NCI-H1694 treated with DMSO at 0.1 percent for 48 hours (cell line): ENCODE data around the gene CCDC136.

Source experiments
- DNase-seq: peaks from one replicate; lab custom pipeline; 2025; lab: John Stamatoyannopoulos, UW

Gene CCDC136

GRCh38 chr7:128831994-128832879 is 40.5 kb downstream of the CCDC136 start:
- DNase-seq: peak; percentile 58

- no peak for DNase-seq
These were observed 41.0 kb downstream of the CCDC136 start for GRCh38 chr7:128832880-128833147.

- peak; percentile 79 for DNase-seq
These were observed 41.6 kb downstream of the CCDC136 start for GRCh38 chr7:128833148-128833945.

DNA sequence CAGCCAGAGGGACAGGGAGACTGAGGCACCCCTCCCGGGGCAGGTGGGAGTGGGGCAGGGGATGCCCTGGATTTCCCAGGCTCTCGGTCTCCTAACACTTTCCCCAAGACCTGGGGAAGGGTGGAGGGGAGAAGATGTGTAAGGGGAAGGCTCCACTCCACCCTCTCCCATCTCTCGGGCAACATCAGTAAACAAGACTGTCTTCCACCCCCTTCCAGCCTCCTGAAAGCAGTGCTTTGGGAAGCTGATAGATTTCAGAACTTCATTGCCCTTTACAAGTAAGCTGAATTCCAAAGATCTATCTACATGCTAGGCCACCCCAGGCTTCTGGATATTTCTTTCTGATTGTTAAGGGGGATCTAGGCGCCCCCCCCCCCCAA is 42.2 kb downstream of the CCDC136 start:
- DNase-seq: no peak

- DNase-seq: no peak
These were observed 43.5 kb downstream of the CCDC136 start for GRCh38 chr7:128835231-128835751.

GRCh38 chr7:128835790-128836641 is 44.2 kb downstream of the CCDC136 start:
- DNase-seq: no peak

DNA sequence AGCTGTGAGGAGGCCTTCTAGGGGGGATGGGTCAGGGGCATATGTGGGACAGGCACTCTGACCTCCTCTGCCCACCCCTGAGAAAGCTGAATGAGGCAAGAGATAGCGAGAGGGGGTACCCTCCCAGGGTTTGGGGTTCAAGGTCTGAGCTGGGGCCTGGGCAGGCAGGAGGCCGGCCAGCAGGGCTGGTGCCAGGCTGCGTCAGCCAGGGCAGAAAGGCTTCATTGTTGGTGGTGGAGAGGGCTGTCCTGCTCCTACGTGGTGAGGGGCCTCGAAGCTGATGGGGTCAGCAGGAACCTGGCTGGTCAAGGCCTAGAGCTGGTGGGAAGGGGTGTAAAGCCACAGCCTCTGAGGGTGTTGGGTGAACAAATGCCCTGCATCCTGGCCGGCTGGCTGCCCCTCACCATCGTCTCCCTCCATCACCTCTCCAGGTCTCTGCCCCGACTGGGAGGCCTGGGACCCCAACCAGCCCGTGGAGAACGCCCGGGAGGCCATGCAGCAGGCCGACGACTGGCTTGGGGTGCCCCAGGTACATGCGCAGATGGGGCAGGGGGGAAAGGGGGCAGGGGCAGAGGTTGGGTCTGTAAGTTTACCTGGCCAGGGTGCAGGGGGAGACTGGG is 45.1 kb downstream of the CCDC136 start:
- no peak for DNase-seq

DNA sequence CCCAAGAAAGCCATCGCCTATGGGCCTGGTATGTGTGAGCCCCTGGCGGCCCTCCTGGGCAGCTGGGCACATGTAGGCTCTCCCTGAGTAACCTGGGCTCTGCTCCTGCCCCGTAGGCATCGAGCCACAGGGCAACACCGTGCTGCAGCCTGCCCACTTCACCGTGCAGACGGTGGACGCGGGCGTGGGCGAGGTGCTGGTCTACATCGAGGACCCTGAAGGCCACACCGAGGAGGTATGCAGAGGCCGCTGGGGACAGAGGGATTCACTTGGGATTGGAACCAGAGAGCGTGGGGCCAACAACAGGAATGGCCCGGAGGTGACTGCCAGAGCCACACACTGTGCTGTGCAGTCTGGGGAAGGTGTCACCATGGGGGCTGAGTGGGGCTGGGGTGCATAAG is 45.8 kb downstream of the CCDC136 start:
- no peak for DNase-seq

DNA sequence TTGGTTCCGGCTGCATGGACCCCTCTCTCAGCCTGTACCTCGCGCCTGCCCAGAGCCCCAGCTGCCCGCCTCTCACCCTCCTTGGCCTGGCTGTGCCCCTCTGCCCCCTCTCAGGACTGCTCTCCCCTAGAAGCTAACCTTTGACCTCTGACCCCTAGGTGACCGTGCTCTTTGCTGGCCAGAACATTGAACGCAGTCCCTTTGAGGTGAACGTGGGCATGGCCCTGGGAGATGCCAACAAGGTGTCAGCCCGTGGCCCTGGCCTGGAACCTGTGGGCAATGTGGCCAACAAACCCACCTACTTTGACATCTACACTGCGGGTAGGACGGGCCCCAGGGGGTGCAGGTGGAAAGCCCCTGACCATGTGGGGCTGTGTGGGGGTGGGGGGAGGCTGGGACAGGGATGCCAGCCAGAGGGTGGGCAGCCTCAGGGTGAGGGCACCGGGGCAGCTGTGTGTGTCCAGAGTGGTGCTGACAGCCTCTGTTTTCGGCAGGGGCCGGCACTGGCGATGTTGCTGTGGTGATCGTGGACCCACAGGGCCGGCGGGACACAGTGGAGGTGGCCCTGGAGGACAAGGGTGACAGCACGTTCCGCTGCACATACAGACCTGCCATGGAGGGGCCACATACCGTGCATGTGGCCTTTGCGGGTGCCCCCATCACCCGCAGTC is 46.5 kb downstream of the CCDC136 start:
- no peak for DNase-seq

DNA sequence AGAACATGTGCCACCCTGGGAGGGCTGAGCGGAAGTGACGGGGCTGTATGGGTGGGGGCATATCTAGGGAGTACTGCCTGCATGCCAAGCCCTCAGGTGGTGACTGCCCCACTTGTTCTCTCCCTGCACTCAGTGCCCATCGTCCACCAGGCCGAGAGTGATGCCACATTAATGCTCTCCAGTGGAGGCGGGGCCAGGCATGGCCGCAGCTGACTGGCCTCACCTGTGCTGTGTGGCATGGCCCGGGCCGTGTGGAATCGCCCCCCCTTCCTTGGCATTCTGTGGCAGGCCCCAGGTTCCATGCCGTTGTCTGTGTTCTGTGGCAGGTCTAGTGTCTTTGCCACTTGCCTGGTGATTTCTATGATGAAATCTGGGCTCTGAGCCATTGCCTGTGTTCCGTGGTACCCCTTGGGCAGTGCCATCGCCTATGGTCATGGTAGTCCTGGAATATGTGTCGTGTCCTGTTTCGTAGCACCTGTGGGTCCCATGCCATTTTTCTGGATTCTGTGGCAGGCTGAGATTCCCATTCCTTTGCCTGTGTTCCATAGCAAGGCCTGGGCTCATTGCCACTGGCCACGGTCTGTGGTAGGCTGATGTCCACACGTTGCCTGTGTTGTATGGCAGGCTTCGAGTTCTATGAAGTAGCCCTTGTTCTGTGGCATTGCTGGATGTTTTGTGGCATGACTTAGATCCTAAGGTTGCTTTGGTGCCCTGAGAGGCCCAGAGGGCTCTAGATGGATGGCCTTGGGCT is 47.4 kb downstream of the CCDC136 start:
- no peak for DNase-seq

GRCh38 chr7:128839751-128840177 is 48.0 kb downstream of the CCDC136 start:
- DNase-seq: no peak

GRCh38 chr7:128840326-128841170 is 48.8 kb downstream of the CCDC136 start:
- no peak for DNase-seq

DNA sequence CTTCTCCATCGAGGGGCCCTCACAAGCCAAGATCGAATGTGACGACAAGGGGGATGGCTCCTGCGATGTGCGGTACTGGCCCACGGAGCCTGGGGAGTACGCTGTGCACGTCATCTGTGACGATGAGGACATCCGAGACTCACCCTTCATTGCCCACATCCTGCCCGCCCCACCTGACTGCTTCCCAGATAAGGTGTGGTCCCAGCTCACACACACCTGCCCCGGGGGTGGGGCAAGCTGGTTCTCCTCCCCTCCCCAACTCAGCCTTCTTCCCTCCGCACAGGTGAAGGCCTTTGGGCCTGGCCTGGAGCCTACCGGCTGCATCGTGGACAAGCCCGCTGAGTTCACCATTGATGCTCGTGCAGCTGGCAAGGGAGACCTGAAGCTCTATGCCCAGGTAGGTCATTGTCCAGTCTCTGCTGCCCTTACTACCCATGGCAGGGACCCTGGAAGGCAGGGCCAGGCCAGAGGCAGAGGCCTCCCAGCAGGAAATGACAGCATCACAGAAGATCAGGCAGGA is 49.5 kb downstream of the CCDC136 start:
- no peak for DNase-seq

- no peak for DNase-seq
These were observed 50.3 kb downstream of the CCDC136 start for GRCh38 chr7:128841921-128842673.

DNA sequence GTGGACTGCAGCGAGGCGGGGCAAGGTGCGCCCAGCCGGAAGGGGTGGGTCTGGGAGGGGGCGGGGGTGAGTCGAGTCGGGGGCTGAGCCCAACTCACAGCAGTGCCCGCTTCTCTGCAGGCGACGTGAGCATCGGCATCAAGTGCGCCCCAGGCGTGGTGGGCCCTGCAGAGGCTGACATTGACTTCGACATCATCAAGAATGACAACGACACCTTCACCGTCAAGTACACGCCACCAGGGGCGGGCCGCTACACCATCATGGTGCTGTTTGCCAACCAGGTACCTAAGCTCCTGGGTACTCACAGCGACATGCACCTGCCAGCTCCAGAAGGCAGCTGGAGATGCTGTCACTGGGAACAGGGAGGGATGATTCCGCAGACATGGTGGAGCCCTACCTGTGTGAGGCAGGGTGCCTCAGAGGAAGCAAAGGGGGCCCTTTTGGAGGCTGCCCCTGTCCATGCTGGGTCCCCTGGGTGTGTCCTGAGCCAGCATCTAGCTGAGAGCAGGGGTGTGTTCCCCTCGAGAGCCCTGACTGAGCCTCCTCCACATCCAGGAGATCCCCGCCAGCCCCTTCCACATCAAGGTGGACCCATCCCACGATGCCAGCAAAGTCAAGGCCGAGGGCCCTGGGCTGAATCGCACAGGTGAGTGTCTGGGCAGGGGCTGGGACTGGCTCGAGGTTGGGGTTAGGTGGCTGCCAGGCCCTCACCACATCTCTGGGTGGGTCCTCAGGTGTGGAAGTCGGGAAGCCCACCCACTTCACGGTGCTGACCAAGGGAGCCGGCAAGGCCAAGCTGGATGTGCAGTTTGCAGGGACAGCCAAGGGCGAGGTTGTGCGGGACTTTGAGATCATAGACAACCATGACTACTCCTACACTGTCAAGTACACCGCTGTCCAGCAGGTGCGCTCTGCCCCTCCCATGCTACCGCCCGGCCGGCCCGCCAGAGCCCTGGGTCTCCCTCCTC is 51.2 kb downstream of the CCDC136 start:
- no peak for DNase-seq

DNA sequence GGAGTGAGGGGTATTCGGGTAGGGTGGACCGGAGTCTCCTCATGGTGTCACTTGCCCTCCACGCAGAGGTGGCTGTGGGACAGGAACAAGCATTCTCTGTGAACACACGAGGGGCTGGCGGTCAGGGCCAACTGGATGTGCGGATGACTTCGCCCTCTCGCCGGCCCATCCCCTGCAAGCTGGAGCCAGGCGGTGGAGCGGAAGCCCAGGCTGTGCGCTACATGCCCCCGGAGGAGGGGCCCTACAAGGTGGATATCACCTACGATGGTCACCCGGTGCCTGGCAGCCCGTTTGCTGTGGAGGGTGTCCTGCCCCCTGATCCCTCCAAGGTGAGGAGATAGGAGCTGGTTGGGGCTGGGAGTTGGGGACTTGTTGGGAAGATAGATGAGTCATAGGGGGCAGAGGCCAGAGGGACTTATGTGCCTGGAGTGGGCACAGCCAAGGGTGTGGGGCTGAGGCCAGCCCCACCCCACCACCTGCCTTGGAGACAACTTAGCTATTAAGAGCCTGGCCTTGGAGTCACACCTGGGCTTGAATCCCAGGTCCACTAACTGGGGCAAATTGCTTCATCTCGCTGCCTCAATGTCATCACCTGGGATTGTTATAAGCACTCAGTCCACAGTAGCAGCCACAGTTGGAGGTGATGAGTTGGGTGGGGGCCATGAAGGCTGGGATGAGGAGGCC is 52.3 kb downstream of the CCDC136 start:
- DNase-seq: no peak
